ENCODE data around the gene FTO.

- TF ChIP-seq CTCF (IDR thresholded peaks at IDR 0.05) (no peak), POLR2A (IDR thresholded peaks at IDR 0.05) (no peak)
Measured at GRCh38 chr16:53864819-53865493, 161.0 kb downstream of the FTO start.

Measured in uterus (tissue), 2 donors.